Mammary epithelial cell (primary cell): ENCODE data around the gene GRWD1.

ENCODE experiments used
- CTCF ChIP-seq, 2 donors: IDR thresholded peaks in 1 of 2; conservative IDR thresholded peaks in 1 of 2; 2 replicates each; pipeline ENCODE4 v1.5.1; 2011 to 2012; ENCODE audit warnings: inconsistent platforms in 2 of 2, low read length in 2 of 2, mild to moderate bottlenecking in 2 of 2, control low read depth in 1 of 2, low read depth in 1 of 2; ENCODE audit not compliant: insufficient read depth in 1 of 2; ENCODE audit errors: extremely low read depth in 1 of 2
- EZH2 ChIP-seq: IDR thresholded peaks from 2 replicates; pipeline ENCODE4 v1.6.1; 2012; ENCODE audit warnings: low read length, inconsistent platforms, borderline replicate concordance

GRCh38 chr19:48477698-48478338, 32.0 kb downstream of the GRWD1 start:
- no peak for TF ChIP-seq CTCF (conservative IDR thresholded peaks at IDR 0.05 in 1 of 2, IDR thresholded peaks at IDR 0.05 in 1 of 2; ENCODE audit: extremely low read depth in 1 of 2, insufficient read depth in 1 of 2, low read depth in 1 of 2, low read length in 2 of 2)
- no peak for TF ChIP-seq EZH2
